GM19238 (cell line): ENCODE results near the gene NUBPL.
"Not testable (repeated sequence)": the region's sequence is repeated elsewhere in the genome, so short reads cannot be mapped to it uniquely, and the experiment has no call there.

Source experiments
- DNase-seq: peaks from one replicate; pipeline ENCODE4 v3.0.0; 2011; ENCODE audit warnings: low spot score; ENCODE audit not compliant: insufficient read length

The NUBPL gene

GRCh38 chr14:31876741-31877140 lies 315.5 kb downstream of the NUBPL start:
- no peak for DNase-seq

- DNase-seq = no peak
These were observed 316.1 kb downstream of the NUBPL start for GRCh38 chr14:31877255-31877798.

- DNase-seq = no peak
These were observed 318.6 kb downstream of the NUBPL start for GRCh38 chr14:31879661-31880348.

- no peak for DNase-seq
These were observed 319.7 kb downstream of the NUBPL start for GRCh38 chr14:31880935-31881334.

GRCh38 chr14:31881531-31882310 lies 320.5 kb downstream of the NUBPL start:
- no peak for DNase-seq

- DNase-seq = no peak
These were observed 323.0 kb downstream of the NUBPL start for GRCh38 chr14:31884238-31884637.

GRCh38 chr14:31884776-31885379 lies 323.7 kb downstream of the NUBPL start:
- DNase-seq = no peak

GRCh38 chr14:31886156-31886835 lies 325.1 kb downstream of the NUBPL start:
- no peak for DNase-seq

- DNase-seq = no peak
These were observed 326.9 kb downstream of the NUBPL start for GRCh38 chr14:31887929-31888580.

GRCh38 chr14:31889297-31889696 lies 328.1 kb downstream of the NUBPL start:
- no peak for DNase-seq

GRCh38 chr14:31890202-31890601 lies 329.0 kb downstream of the NUBPL start:
- not testable (repeated sequence) for DNase-seq

GRCh38 chr14:31893221-31893757 lies 332.1 kb downstream of the NUBPL start:
- no peak for DNase-seq

- no peak for DNase-seq
These were observed 333.1 kb downstream of the NUBPL start for GRCh38 chr14:31894351-31894750.

GRCh38 chr14:31895206-31895605 lies 334.0 kb downstream of the NUBPL start:
- no peak for DNase-seq

- no peak for DNase-seq
These were observed 334.4 kb downstream of the NUBPL start for GRCh38 chr14:31895646-31896045.

GRCh38 chr14:31897581-31898186 lies 336.5 kb downstream of the NUBPL start:
- DNase-seq = no peak

GRCh38 chr14:31898838-31899528 lies 337.8 kb downstream of the NUBPL start:
- no peak for DNase-seq

GRCh38 chr14:31902002-31902401 lies 340.8 kb downstream of the NUBPL start:
- DNase-seq = no peak

GRCh38 chr14:31902945-31903646 lies 341.9 kb downstream of the NUBPL start:
- no peak for DNase-seq
